ENCODE results near the gene TOMM5. TPM values are rescaled to one million over a fixed set of nuclear protein-coding genes. Genes with fewer than 3 reads are reported as not detected.
A peak's percentile ranks its signal among the peaks of the same experiment; 100 is the strongest.

The TOMM5 gene
- total RNA-seq (114 TPM), polyA plus RNA-seq (ENCODE audit: insufficient read depth in 1 of 8, insufficient read length in 8 of 8, low replicate concordance in 1 of 8) (10 to 100 TPM; 68.9 to 95.7 (median 84.4) TPM)
- long read RNA-seq, donor 1, transcript TOMM5-201 (2 exons, 751 nt), result major isoform, 28 of 28 reads
- long read RNA-seq, donor 1, partial matches to known transcripts, result 0 of 28 reads
- long read RNA-seq, donor 1, other reads (novel, unspliced or antisense), result 0 of 28 reads
- long read RNA-seq, donor 2, transcript TOMM5-201 (2 exons, 751 nt), result major isoform, 9 of 9 reads
- long read RNA-seq, donor 2, partial matches to known transcripts, result 0 of 9 reads
- long read RNA-seq, donor 2, other reads (novel, unspliced or antisense), result 0 of 9 reads
- long read RNA-seq, donor 3, transcript TOMM5-201 (2 exons, 751 nt), result major isoform, 55 of 55 reads
- long read RNA-seq, donor 3, partial matches to known transcripts, result 0 of 55 reads
- long read RNA-seq, donor 3, other reads (novel, unspliced or antisense), result 0 of 55 reads
- long read RNA-seq, donor 4, transcript TOMM5-201 (2 exons, 751 nt), result major isoform, 68 of 69 reads
- long read RNA-seq, donor 4, partial matches to known transcripts, result 0 of 69 reads
- long read RNA-seq, donor 4, other reads (novel, unspliced or antisense), result 0 of 69 reads
- long read RNA-seq, donor 5, transcript TOMM5-201 (2 exons, 751 nt), result major isoform, 159 of 162 reads
- long read RNA-seq, donor 5, partial matches to known transcripts, result 0 of 162 reads
- long read RNA-seq, donor 5, other reads (novel, unspliced or antisense), result 0 of 162 reads
- long read RNA-seq, donor 6, transcript TOMM5-201 (2 exons, 751 nt), result major isoform, 177 of 178 reads
- long read RNA-seq, donor 6, partial matches to known transcripts, result 0 of 178 reads
- long read RNA-seq, donor 6, other reads (novel, unspliced or antisense), result 0 of 178 reads
- long read RNA-seq, donor 7, transcript TOMM5-201 (2 exons, 751 nt), result major isoform, 103 of 105 reads
- long read RNA-seq, donor 7, partial matches to known transcripts, result 0 of 105 reads
- long read RNA-seq, donor 7, other reads (novel, unspliced or antisense), result 0 of 105 reads
- long read RNA-seq, donor 8, transcript TOMM5-201 (2 exons, 751 nt), result major isoform, 76 of 99 reads
- long read RNA-seq, donor 8, partial matches to known transcripts, result 20 of 99 reads
- long read RNA-seq, donor 8, other reads (novel, unspliced or antisense), result 0 of 99 reads
- long read RNA-seq, donor 9, transcript TOMM5-201 (2 exons, 751 nt), result major isoform, 61 of 72 reads
- long read RNA-seq, donor 9, partial matches to known transcripts, result 10 of 72 reads
- long read RNA-seq, donor 9, other reads (novel, unspliced or antisense), result 0 of 72 reads
- long read RNA-seq, donor 10, transcript TOMM5-201 (2 exons, 751 nt), result major isoform, 125 of 128 reads
- long read RNA-seq, donor 10, partial matches to known transcripts, result 0 of 128 reads
- long read RNA-seq, donor 10, other reads (novel, unspliced or antisense), result 0 of 128 reads
- long read RNA-seq, donor 11, transcript TOMM5-201 (2 exons, 751 nt), result major isoform, 90 of 95 reads
- long read RNA-seq, donor 11, partial matches to known transcripts, result 0 of 95 reads
- long read RNA-seq, donor 11, other reads (novel, unspliced or antisense), result 0 of 95 reads

DNA sequence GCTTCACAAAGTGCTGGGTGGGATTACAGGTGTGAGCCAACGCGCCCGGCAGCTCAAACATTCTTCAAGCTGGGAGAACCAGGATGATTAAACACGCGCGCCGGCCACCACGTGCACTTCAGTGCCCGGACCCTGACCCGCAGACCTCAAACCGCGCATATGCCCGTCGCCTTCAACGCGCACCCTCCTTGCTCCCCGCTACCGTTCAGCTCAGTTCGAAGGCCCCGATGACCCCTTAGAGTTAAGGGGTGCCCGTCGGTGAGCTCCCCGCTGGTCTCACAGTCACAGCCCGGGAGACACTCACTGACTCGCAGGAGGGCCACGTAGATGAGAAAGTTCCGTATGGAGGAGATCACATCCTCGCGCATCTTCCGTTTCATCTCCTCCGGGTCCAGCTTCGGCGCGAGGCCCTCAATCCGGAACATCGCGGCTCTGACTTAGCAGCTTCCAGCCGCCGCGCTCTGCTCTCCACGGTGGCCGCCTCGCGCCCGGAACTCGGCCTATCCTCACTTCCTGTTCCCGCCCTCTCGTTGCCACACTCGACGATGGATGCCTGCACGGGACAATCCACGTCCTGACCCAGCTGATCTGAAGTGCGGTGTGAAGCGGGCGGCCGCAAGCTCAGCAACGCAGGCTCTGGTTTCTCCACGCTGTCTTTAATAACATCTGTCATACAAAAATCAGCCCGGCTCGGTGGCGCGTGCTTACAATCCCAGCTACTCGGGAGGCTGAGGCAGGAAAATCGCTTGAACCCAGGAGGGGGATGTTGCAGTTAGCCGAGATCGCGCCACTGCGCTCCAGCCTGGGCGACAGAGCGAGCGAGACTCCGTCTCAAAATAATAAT, at the start of gene TOMM5:
Gene TOMM5, minus strand, starts transcription at position 490 of the 844 bp plus-strand sequence. Its CDS starts 65 bp downstream, at position 425.
- H3K27ac ChIP-seq (ENCODE audit: low read length), result peak within 1 kb of the TSS; percentile 89
- H3K9me3 ChIP-seq (replicated peaks; ENCODE audit: control insufficient read depth, low read depth, low read length), result no peaks in the 10 kb centered on the region
- peaks cover 4% of the 10 kb centered on the region for H3K27me3 ChIP-seq (ENCODE audit: control insufficient read depth, insufficient read depth, low read length)
- peaks cover 18% of the 10 kb centered on the region for H3K4me1 ChIP-seq (ENCODE audit: control insufficient read depth, insufficient read depth, low read length)
- H3K4me3 ChIP-seq (ENCODE audit: low read length), result peak within 1 kb of the TSS; percentile 100
- peaks cover 11% of the 10 kb centered on the region for H3K36me3 ChIP-seq (ENCODE audit: control insufficient read depth, insufficient read depth, low read length)
- DNase-seq, result peak; percentile 98
- WGBS (ENCODE audit: insufficient coverage), result under 1% methylated on average over 62 of the region's 72 CpGs

- H3K4me1 ChIP-seq (ENCODE audit: control insufficient read depth, insufficient read depth, low read length), result peaks cover 7% of the 10 kb centered on the region
- DNase-seq, result no peak
- H3K4me3 ChIP-seq (ENCODE audit: low read length), result no peak overlapping the region
- no peak overlapping the region for H3K27ac ChIP-seq (ENCODE audit: low read length)
- H3K9me3 ChIP-seq (replicated peaks; ENCODE audit: control insufficient read depth, low read depth, low read length), result no peaks in the 10 kb centered on the region
- H3K36me3 ChIP-seq (ENCODE audit: control insufficient read depth, insufficient read depth, low read length), result no peaks in the 10 kb centered on the region
- WGBS (ENCODE audit: insufficient coverage), result no CpG with 5 or more reads among the region's 3 CpGs
- H3K27me3 ChIP-seq (ENCODE audit: control insufficient read depth, insufficient read depth, low read length), result peaks cover 6% of the 10 kb centered on the region
Measured at GRCh38 chr9:37641331-37641730, 48.9 kb upstream of the TOMM5 start.

- Histone ChIP-seq H3K27me3 (ENCODE audit: control insufficient read depth, insufficient read depth, low read length) (peaks cover 6% of the 10 kb centered on the region), H3K4me1 (ENCODE audit: control insufficient read depth, insufficient read depth, low read length) (peaks cover 7% of the 10 kb centered on the region), H3K27ac (ENCODE audit: low read length) (no peak overlapping the region), H3K4me3 (ENCODE audit: low read length) (no peak overlapping the region), H3K36me3 (ENCODE audit: control insufficient read depth, insufficient read depth, low read length) (no peaks in the 10 kb centered on the region), H3K9me3 (replicated peaks; ENCODE audit: control insufficient read depth, low read depth, low read length) (no peaks in the 10 kb centered on the region)
- WGBS (ENCODE audit: insufficient coverage), result no CpG with 5 or more reads among the region's 3 CpGs
- DNase-seq, result no peak
Measured at GRCh38 chr9:37640246-37640645, 47.8 kb upstream of the TOMM5 start.

DNA sequence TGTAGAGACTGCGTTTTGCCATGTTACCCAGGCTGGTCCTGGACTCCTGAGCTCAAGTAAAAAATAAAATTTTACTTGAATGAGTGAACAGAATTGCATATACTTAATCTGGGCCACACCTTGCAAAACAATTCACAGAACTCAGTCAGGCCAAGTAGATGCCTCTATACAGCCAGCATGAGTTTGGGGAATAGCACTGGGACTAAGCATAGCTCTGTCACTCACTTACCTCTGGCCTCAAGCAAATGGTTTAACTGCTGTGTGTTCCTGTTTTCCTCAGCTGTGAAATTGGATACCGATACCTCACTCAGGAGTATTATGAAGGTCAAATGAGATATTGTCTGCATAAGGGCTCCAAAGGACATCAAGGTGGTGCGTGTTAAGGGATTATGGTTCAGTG, 47.4 kb upstream of the TOMM5 start:
- peaks cover 6% of the 10 kb centered on the region for H3K27me3 ChIP-seq (ENCODE audit: control insufficient read depth, insufficient read depth, low read length)
- H3K4me3 ChIP-seq (ENCODE audit: low read length), result no peak overlapping the region
- no peaks in the 10 kb centered on the region for H3K9me3 ChIP-seq (replicated peaks; ENCODE audit: control insufficient read depth, low read depth, low read length)
- H3K27ac ChIP-seq (ENCODE audit: low read length), result no peak overlapping the region
- no CpG with 5 or more reads among the region's 3 CpGs for WGBS (ENCODE audit: insufficient coverage)
- DNase-seq, result no peak
- no peaks in the 10 kb centered on the region for H3K36me3 ChIP-seq (ENCODE audit: control insufficient read depth, insufficient read depth, low read length)
- H3K4me1 ChIP-seq (ENCODE audit: control insufficient read depth, insufficient read depth, low read length), result peaks cover 7% of the 10 kb centered on the region

- Histone ChIP-seq H3K9me3 (replicated peaks; ENCODE audit: control insufficient read depth, low read depth, low read length) (no peaks in the 10 kb centered on the region), H3K4me3 (ENCODE audit: low read length) (no peak overlapping the region), H3K27ac (ENCODE audit: low read length) (no peak overlapping the region), H3K4me1 (ENCODE audit: control insufficient read depth, insufficient read depth, low read length) (peaks cover 7% of the 10 kb centered on the region), H3K36me3 (ENCODE audit: control insufficient read depth, insufficient read depth, low read length) (no peaks in the 10 kb centered on the region), H3K27me3 (ENCODE audit: control insufficient read depth, insufficient read depth, low read length) (peaks cover 5% of the 10 kb centered on the region)
- 83% methylated on average over 1 of the region's 4 CpGs for WGBS (ENCODE audit: insufficient coverage)
- no peak for DNase-seq
Measured at GRCh38 chr9:37639109-37639762, 46.8 kb upstream of the TOMM5 start.

- Histone ChIP-seq H3K4me3 (ENCODE audit: low read length) (no peak overlapping the region), H3K9me3 (replicated peaks; ENCODE audit: control insufficient read depth, low read depth, low read length) (no peaks in the 10 kb centered on the region), H3K27ac (ENCODE audit: low read length) (no peak overlapping the region), H3K36me3 (ENCODE audit: control insufficient read depth, insufficient read depth, low read length) (no peaks in the 10 kb centered on the region), H3K4me1 (ENCODE audit: control insufficient read depth, insufficient read depth, low read length) (peaks cover 7% of the 10 kb centered on the region), H3K27me3 (ENCODE audit: control insufficient read depth, insufficient read depth, low read length) (no peaks in the 10 kb centered on the region)
- no peak for DNase-seq
- 91% methylated on average over 26 of the region's 39 CpGs for WGBS (ENCODE audit: insufficient coverage)
Measured at GRCh38 chr9:37636511-37637448, 44.4 kb upstream of the TOMM5 start.

- peaks cover 7% of the 10 kb centered on the region for H3K4me1 ChIP-seq (ENCODE audit: control insufficient read depth, insufficient read depth, low read length)
- no peaks in the 10 kb centered on the region for H3K27me3 ChIP-seq (ENCODE audit: control insufficient read depth, insufficient read depth, low read length)
- 75% methylated on average over 16 of the region's 16 CpGs for WGBS (ENCODE audit: insufficient coverage)
Measured at GRCh38 chr9:37635808-37636207, 43.4 kb upstream of the TOMM5 start.

GRCh38 chr9:37632479-37632878, 40.1 kb upstream of the TOMM5 start:
- Histone ChIP-seq H3K27ac (ENCODE audit: low read length) (no peak overlapping the region), H3K9me3 (replicated peaks; ENCODE audit: control insufficient read depth, low read depth, low read length) (no peaks in the 10 kb centered on the region), H3K27me3 (ENCODE audit: control insufficient read depth, insufficient read depth, low read length) (no peaks in the 10 kb centered on the region), H3K4me3 (ENCODE audit: low read length) (no peak overlapping the region), H3K36me3 (ENCODE audit: control insufficient read depth, insufficient read depth, low read length) (no peaks in the 10 kb centered on the region), H3K4me1 (ENCODE audit: control insufficient read depth, insufficient read depth, low read length) (no peaks in the 10 kb centered on the region)
- 80% methylated on average over 2 of the region's 4 CpGs for WGBS (ENCODE audit: insufficient coverage)
- no peak for DNase-seq

More at GRCh38 chr9:37635808-37636207, 43.4 kb upstream of the TOMM5 start:
- no peaks in the 10 kb centered on the region for H3K9me3 ChIP-seq (replicated peaks; ENCODE audit: control insufficient read depth, low read depth, low read length)
- no peak overlapping the region for H3K27ac ChIP-seq (ENCODE audit: low read length)
- H3K4me3 ChIP-seq (ENCODE audit: low read length), result no peak overlapping the region
- DNase-seq, result no peak
- H3K36me3 ChIP-seq (ENCODE audit: control insufficient read depth, insufficient read depth, low read length), result no peaks in the 10 kb centered on the region
